ENCODE data around the gene UBALD2. TPM values are rescaled to one million over a fixed set of nuclear protein-coding genes. Genes with fewer than 3 reads are reported as not detected.

Gene UBALD2
- total RNA-seq, 4 donors from 2014 or later = 24.8 to 42.7 (median 35.6) TPM

- Histone ChIP-seq H3K27me3 (no peaks in the 10 kb centered on the region), H3K4me1 (peaks cover 57% of the 10 kb centered on the region), H3K36me3 (peaks cover under 1% of the 10 kb centered on the region), H3K4me3 (no peak overlapping the region), H3K27ac (no peak overlapping the region), H3K9me3 (no peaks in the 10 kb centered on the region)
- TF ChIP-seq POLR2A (IDR thresholded peaks at IDR 0.05) (no peak), POLR2AphosphoS5 (IDR thresholded peaks at IDR 0.05) (no peak), EP300 (IDR thresholded peaks at IDR 0.05) (no peak), CTCF (IDR thresholded peaks at IDR 0.05) (no peak)
- WGBS = 84% methylated on average over 10 of the region's 11 CpGs
- no peak for DNase-seq (ENCODE audit: low spot score in 2 of 2)
Observed at GRCh38 chr17:76276069-76276431, 10.9 kb downstream of the UBALD2 start.

GRCh38 chr17:76276461-76277299 lies 11.5 kb downstream of the UBALD2 start:
- peaks cover 51% of the 10 kb centered on the region for H3K4me1 ChIP-seq
- no peaks in the 10 kb centered on the region for H3K36me3 ChIP-seq
- H3K4me3 ChIP-seq = no peak overlapping the region
- H3K27ac ChIP-seq = no peak overlapping the region
- no peak for DNase-seq (ENCODE audit: low spot score in 2 of 2)
- no peaks in the 10 kb centered on the region for H3K27me3 ChIP-seq
- no peaks in the 10 kb centered on the region for H3K9me3 ChIP-seq
- TF ChIP-seq EP300 (IDR thresholded peaks at IDR 0.05) (no peak), POLR2AphosphoS5 (IDR thresholded peaks at IDR 0.05) (no peak), CTCF (IDR thresholded peaks at IDR 0.05) (no peak), POLR2A (IDR thresholded peaks at IDR 0.05) (no peak)
- 88% methylated on average over 15 of the region's 19 CpGs for WGBS

GRCh38 chr17:76277300-76278267 lies 12.4 kb downstream of the UBALD2 start:
- DNase-seq (ENCODE audit: low spot score in 2 of 2) = no peak
- WGBS = 75% methylated on average over 19 of the region's 31 CpGs
- no peaks in the 10 kb centered on the region for H3K9me3 ChIP-seq
- TF ChIP-seq EP300 (IDR thresholded peaks at IDR 0.05) (no peak), POLR2AphosphoS5 (IDR thresholded peaks at IDR 0.05) (no peak), POLR2A (IDR thresholded peaks at IDR 0.05) (no peak), CTCF (IDR thresholded peaks at IDR 0.05) (no peak)
- no peak overlapping the region for H3K4me3 ChIP-seq
- no peaks in the 10 kb centered on the region for H3K27me3 ChIP-seq
- no peaks in the 10 kb centered on the region for H3K36me3 ChIP-seq
- peaks cover 42% of the 10 kb centered on the region for H3K4me1 ChIP-seq
- H3K27ac ChIP-seq = no peak overlapping the region

- TF ChIP-seq CTCF (IDR thresholded peaks at IDR 0.05) = no peak
- no peak for TF ChIP-seq POLR2A (IDR thresholded peaks at IDR 0.05)
- no peak for TF ChIP-seq EP300 (IDR thresholded peaks at IDR 0.05)
- TF ChIP-seq POLR2AphosphoS5 (IDR thresholded peaks at IDR 0.05) = no peak
- H3K27ac ChIP-seq = no peak overlapping the region
- WGBS = 83% methylated on average over 15 of the region's 19 CpGs
Observed at GRCh38 chr17:76278268-76278908, 13.2 kb downstream of the UBALD2 start.

More at GRCh38 chr17:76278268-76278908, 13.2 kb downstream of the UBALD2 start:
- Histone ChIP-seq H3K4me3 (no peak overlapping the region), H3K9me3 (no peaks in the 10 kb centered on the region), H3K27me3 (no peaks in the 10 kb centered on the region), H3K4me1 (peaks cover 34% of the 10 kb centered on the region), H3K36me3 (no peaks in the 10 kb centered on the region)
- no peak for DNase-seq (ENCODE audit: low spot score in 2 of 2)
